Breast epithelium (tissue), 4 donors: ENCODE measurements around the gene CDH13. TPM values are rescaled to one million over a fixed set of nuclear protein-coding genes. Genes with fewer than 3 reads are reported as not detected.

Source experiments
- DNase-seq, 2 donors: peaks; one replicate each; pipeline ENCODE4 v3.0.0-alpha.2; 2019; ENCODE audit warnings: low spot score in 2 of 2
- H3K27ac ChIP-seq, 2 donors: fragments of 200-600 bp; sonication (generic) in 1 of 2; one replicate each; pipeline ENCODE4 v1.5.1; 2016 to 2019; ENCODE audit warnings: mild to moderate bottlenecking in 1 of 2
- H3K27me3 ChIP-seq, 2 donors: fragments of 200-600 bp; sonication (generic) in 1 of 2; one replicate each; pipeline versions ENCODE4 v1.5.1 to v1.6.0; 2017 to 2019; ENCODE audit warnings: control low read depth in 1 of 2, mild to moderate bottlenecking in 1 of 2
- H3K36me3 ChIP-seq: fragments of 200-600 bp; one replicate; pipeline ENCODE4 v1.5.1; 2019
- H3K4me1 ChIP-seq, 2 donors: fragments of 200-600 bp; sonication (generic); one replicate each; pipeline ENCODE4 v1.5.1; 2016 to 2019; ENCODE audit warnings: control low read depth in 1 of 2
- H3K4me3 ChIP-seq, 3 donors: fragments of 200-600 bp; sonication (generic); 1 replicate in 2 of 3; 2 replicates in 1 of 3; pipeline ENCODE4 v1.5.1; 2016 to 2019; ENCODE audit warnings: mild to moderate bottlenecking in 3 of 3, moderate library complexity in 2 of 3
- H3K9me3 ChIP-seq, 2 donors: fragments of 200-600 bp; sonication (generic) in 1 of 2; one replicate each; pipeline ENCODE4 v1.5.1; 2016 to 2019; ENCODE audit warnings: control low read depth in 1 of 2
- POLR2A ChIP-seq: fragments of 450-650 bp; IDR thresholded peaks from one replicate; pipeline ENCODE4 v1.6.1; 2016; ENCODE audit warnings: antibody characterized with exemption, mild to moderate bottlenecking, moderate library complexity
- POLR2AphosphoS5 ChIP-seq, 3 donors: sonication (generic); formaldehyde crosslinking; IDR thresholded peaks; one replicate each; pipeline ENCODE4 v1.6.1; 2017; ENCODE audit warnings: antibody characterized with exemption in 3 of 3
- intact Hi-C: fragments of 100-400 bp; cut with DNase I; formaldehyde crosslinking; loops from one replicate; pipeline ENCODE4 v1.15.1; 2023; ENCODE audit warnings: low total_unique reads
- total RNA-seq, 3 donors: library from RNA; depleted of rRNA; stranded (reverse); fragments of >200 nt; gene quantifications; one replicate each; pipeline ENCODE4 v1.1.0, GENCODE V29; 2016
- TF ChIP-seq, protein P1 (sequence below), 3 donors: fragments of 450-650 bp; IDR thresholded peaks; one replicate each; pipeline ENCODE4 v1.5.1; 2016 to 2017; ENCODE audit warnings: antibody characterized with exemption in 3 of 3, mild to moderate bottlenecking in 3 of 3, moderate library complexity in 3 of 3

CDH13 gene
- total RNA-seq, 3 donors from 2014 or later = 6.0 to 13.1 (median 11.5) TPM

DNA sequence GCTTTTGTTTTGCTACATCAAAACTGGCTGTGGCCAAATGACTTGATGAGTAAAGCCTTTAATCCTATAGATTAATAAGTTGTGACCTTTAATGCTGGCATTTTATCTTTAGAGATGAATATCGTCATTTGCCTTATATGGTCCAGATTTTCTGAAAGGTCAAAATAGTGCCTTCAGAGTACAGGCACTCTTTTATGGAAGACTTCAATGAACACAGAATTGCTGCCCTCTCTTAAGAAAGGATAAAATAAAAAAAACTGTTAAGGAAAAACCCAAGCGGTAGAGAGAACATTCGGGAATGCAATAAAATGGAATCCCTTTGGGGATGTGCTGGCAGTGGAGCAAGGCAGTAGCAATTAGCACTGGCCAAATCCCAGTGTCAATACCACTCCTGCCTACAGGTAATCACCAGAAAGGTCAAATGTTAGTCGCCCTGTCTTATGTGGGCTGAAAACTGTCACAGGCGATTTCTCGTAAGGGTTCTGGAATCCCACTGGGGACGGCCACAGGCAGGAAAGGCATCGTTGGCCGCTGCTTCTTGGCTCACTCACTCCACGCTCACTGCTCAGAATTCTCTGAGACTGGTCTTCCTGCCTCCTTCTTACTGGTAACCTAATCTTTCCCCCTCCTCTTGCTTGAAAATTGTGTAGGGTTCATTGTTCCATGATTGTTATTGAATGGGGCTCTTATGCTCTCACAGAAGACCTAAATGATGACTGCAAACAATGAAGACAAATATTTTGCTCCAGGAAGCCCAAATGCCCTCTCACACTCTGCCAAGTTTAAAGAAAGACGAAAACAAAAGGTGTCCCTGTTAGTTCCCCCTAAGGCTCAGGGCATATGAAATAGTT is 1135.6 kb downstream of the CDH13 start:
- no peak for TF ChIP-seq POLR2AphosphoS5 (IDR thresholded peaks at IDR 0.05)
- TF ChIP-seq, protein P1, sequence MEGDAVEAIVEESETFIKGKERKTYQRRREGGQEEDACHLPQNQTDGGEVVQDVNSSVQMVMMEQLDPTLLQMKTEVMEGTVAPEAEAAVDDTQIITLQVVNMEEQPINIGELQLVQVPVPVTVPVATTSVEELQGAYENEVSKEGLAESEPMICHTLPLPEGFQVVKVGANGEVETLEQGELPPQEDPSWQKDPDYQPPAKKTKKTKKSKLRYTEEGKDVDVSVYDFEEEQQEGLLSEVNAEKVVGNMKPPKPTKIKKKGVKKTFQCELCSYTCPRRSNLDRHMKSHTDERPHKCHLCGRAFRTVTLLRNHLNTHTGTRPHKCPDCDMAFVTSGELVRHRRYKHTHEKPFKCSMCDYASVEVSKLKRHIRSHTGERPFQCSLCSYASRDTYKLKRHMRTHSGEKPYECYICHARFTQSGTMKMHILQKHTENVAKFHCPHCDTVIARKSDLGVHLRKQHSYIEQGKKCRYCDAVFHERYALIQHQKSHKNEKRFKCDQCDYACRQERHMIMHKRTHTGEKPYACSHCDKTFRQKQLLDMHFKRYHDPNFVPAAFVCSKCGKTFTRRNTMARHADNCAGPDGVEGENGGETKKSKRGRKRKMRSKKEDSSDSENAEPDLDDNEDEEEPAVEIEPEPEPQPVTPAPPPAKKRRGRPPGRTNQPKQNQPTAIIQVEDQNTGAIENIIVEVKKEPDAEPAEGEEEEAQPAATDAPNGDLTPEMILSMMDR (IDR thresholded peaks at IDR 0.05) = no peak
- TF ChIP-seq POLR2A = no peak
- Histone ChIP-seq H3K9me3 (peaks cover 0 to 6% of the 10 kb centered on the region in 2 donors), H3K27me3 (no peaks in the 10 kb centered on the region), H3K4me3 (peak overlapping the region in 1 of 3 donors; percentile 11), H3K27ac (no peak overlapping the region), H3K36me3 (no peaks in the 10 kb centered on the region), H3K4me1 (no peaks in the 10 kb centered on the region)
- DNase-seq = no peak
- intact Hi-C loops = no loop called here

DNA sequence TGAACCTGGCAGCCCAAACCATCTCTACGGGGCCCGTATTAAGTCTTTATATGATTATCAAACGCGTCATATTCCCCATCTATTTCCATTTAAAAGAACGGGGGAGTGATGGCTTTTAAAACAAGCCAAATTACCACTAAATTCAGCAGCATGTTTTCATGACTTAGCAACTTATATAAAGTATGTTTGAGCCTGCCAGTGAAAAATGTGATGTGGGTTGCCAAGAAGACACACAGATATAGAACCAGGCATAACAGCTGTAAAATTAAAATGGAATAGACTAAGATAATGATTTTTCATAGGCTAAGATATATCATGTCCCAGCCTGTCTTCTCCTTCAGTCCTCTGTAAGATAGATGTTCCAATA is 1136.2 kb downstream of the CDH13 start:
- DNase-seq = no peak
- H3K27me3 ChIP-seq = no peaks in the 10 kb centered on the region
- TF ChIP-seq POLR2AphosphoS5 (IDR thresholded peaks at IDR 0.05) = no peak
- no peak for TF ChIP-seq POLR2A
- TF ChIP-seq, protein P1 (IDR thresholded peaks at IDR 0.05) = no peak
- H3K27ac ChIP-seq = no peak overlapping the region
- peak overlapping the region in 1 of 3 donors; percentile 11 for H3K4me3 ChIP-seq
- H3K4me1 ChIP-seq = no peaks in the 10 kb centered on the region
- intact Hi-C loops = no loop called here
- H3K36me3 ChIP-seq = no peaks in the 10 kb centered on the region
- peaks cover 0 to 6% of the 10 kb centered on the region in 2 donors for H3K9me3 ChIP-seq

DNA sequence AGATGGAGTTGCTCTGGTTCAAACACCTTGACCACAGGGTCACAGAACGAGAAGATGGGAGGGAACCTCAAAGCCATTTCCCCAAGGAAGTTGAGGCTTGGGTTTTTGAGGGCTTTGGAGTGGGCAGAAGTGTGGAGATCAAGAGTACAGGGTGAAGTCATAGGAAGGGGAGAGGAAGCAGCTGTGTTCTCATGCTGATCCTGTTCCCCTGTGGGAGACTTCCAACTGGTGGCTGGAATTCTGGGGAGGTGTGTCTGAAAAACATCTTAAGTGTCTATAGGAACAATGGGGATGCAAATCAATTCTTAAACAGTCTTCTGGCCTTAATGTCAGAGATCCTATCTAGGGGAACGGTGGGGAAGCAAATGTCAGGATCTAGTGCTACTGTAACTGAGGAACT is 1142.2 kb downstream of the CDH13 start:
- intact Hi-C loops = no loop called here
- H3K9me3 ChIP-seq = no peaks in the 10 kb centered on the region
- no peak overlapping the region for H3K4me3 ChIP-seq
- no peaks in the 10 kb centered on the region for H3K36me3 ChIP-seq
- no peak for TF ChIP-seq POLR2A
- TF ChIP-seq, protein P1 (IDR thresholded peaks at IDR 0.05) = no peak
- no peak for TF ChIP-seq POLR2AphosphoS5 (IDR thresholded peaks at IDR 0.05)
- no peak for DNase-seq
- no peaks in the 10 kb centered on the region for H3K27me3 ChIP-seq
- no peak overlapping the region for H3K27ac ChIP-seq
- H3K4me1 ChIP-seq = no peaks in the 10 kb centered on the region

DNA sequence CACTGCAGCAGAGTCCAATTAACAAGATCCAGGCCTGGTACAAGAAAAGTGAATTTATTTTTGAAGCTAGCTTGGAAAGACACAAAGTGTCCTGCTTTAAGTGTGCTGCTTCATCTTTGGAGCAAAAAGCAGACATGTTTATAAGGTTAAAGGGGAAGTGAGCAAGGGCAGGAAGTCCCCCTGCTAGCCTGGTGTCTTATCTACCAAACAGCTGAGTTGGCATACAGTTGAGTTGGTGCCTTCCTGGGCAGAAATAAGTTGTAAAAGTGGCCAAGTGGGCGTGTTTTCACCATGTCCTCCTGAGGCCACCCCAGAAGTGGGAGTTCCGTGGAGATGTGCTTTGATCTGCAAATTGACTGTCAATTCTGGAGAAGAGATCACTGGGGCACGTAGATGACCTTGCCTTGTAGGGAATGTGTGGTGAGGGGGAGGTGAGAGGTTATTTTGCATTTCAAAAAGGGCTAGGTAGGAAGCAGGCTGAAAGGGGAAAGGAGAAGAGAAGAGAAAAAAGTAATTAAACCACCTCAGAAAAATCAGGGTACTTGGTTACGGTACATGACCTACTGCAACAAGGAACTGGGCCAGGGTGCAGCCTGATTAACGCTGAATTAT is 1142.7 kb downstream of the CDH13 start:
- no peaks in the 10 kb centered on the region for H3K9me3 ChIP-seq
- no peaks in the 10 kb centered on the region for H3K36me3 ChIP-seq
- H3K27me3 ChIP-seq = no peaks in the 10 kb centered on the region
- DNase-seq = no peak
- intact Hi-C loops = no loop called here
- TF ChIP-seq POLR2AphosphoS5 (IDR thresholded peaks at IDR 0.05) (no peak), POLR2A (no peak)
- TF ChIP-seq, protein P1 (IDR thresholded peaks at IDR 0.05) = no peak
- H3K27ac ChIP-seq = no peak overlapping the region
- H3K4me1 ChIP-seq = no peaks in the 10 kb centered on the region
- no peak overlapping the region for H3K4me3 ChIP-seq

DNA sequence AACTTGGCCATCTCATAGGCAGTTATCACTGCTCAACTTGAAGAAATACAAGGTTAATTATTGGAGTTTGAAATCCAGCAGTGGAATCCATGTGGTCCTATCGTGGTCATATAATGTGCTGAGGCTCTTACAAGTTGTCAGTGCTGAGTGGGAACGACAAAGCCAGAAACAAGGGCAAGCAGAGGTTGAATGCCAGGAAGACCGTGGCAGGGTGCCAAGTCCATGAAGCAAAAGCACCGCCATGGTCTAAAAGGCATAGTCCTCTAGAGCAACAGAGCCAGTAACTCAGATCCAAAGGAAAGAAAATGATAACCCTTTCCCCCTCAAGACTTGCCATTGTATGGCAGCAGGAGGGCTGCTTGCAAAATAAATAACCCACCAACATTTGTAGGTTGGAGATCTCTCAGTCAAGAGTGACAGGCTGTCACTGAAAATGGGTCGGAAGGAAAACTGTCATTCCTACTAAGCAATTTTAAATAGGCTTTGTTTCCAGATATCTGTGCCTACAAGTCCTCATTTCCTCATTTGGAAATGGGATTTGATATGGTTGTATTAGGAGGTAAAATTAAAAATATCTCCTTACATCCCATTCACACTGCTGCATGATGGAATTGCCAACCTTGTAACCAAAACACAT is 1144.7 kb downstream of the CDH13 start:
- TF ChIP-seq POLR2AphosphoS5 (IDR thresholded peaks at IDR 0.05) = no peak
- TF ChIP-seq, protein P1 (IDR thresholded peaks at IDR 0.05) = no peak
- TF ChIP-seq POLR2A = no peak
- Histone ChIP-seq H3K9me3 (no peaks in the 10 kb centered on the region), H3K36me3 (no peaks in the 10 kb centered on the region), H3K4me3 (no peak overlapping the region), H3K27ac (no peak overlapping the region), H3K27me3 (no peaks in the 10 kb centered on the region), H3K4me1 (no peaks in the 10 kb centered on the region)
- DNase-seq = peak in 1 of 2 donors; percentile 56
- intact Hi-C loops = no loop called here
